GM11168 (cell line): Measurements from ENCODE around the gene LGSN.

Experiments used
- in situ Hi-C: fragments of 300-500 bp; cut with MboI; formaldehyde crosslinking; loops from one replicate; pipeline ENCODE4 v1.12.0; 2022; ENCODE audit warnings: low sequenced_read_pairs; ENCODE audit not compliant: unreplicated experiment

Gene LGSN

GRCh38 chr6:63313111-63313510 is 6.7 kb downstream of the LGSN start:
- in situ Hi-C loops: loop anchor here (10.0 kb wide), 1 partner anchor 472 kb away; no protein-coding TSS in a partner anchor

- in situ Hi-C loops: no loop called here
Measured at GRCh38 chr6:63307581-63308246, 12.1 kb downstream of the LGSN start.

- in situ Hi-C loops: no loop called here
Measured at GRCh38 chr6:63306420-63306819, 13.4 kb downstream of the LGSN start.

- in situ Hi-C loops: no loop called here
Measured at GRCh38 chr6:63305277-63305676, 14.5 kb downstream of the LGSN start.

- in situ Hi-C loops: no loop called here
Measured at GRCh38 chr6:63303476-63303875, 16.3 kb downstream of the LGSN start.

GRCh38 chr6:63299667-63300066 is 20.1 kb downstream of the LGSN start:
- in situ Hi-C loops: no loop called here

GRCh38 chr6:63295553-63296194 is 24.1 kb downstream of the LGSN start:
- in situ Hi-C loops: no loop called here

- in situ Hi-C loops: no loop called here
Measured at GRCh38 chr6:63290492-63291058, 29.2 kb downstream of the LGSN start.

- in situ Hi-C loops: no loop called here
Measured at GRCh38 chr6:63289269-63289872, 30.4 kb downstream of the LGSN start.

- in situ Hi-C loops: no loop called here
Measured at GRCh38 chr6:63280639-63281180, 39.1 kb downstream of the LGSN start.

- in situ Hi-C loops: no loop called here
Measured at GRCh38 chr6:63278916-63279315, 40.9 kb downstream of the LGSN start.

GRCh38 chr6:63275953-63276352 is 43.8 kb downstream of the LGSN start:
- in situ Hi-C loops: no loop called here

- in situ Hi-C loops: loop anchor here (25.0 kb wide), 1 partner anchor 188 kb away; no protein-coding TSS in a partner anchor
Measured at GRCh38 chr6:63274795-63275430, 44.9 kb downstream of the LGSN start.

- in situ Hi-C loops: loop anchor here (25.0 kb wide), 1 partner anchor 185 kb away; no protein-coding TSS in a partner anchor
Measured at GRCh38 chr6:63272397-63272796, 47.4 kb downstream of the LGSN start.

GRCh38 chr6:63269470-63269869 is 50.3 kb downstream of the LGSN start:
- in situ Hi-C loops: loop anchor here (25.0 kb wide), 1 partner anchor 182 kb away; no protein-coding TSS in a partner anchor

GRCh38 chr6:63268574-63268973 is 51.2 kb downstream of the LGSN start:
- in situ Hi-C loops: loop anchor here (25.0 kb wide), 1 partner anchor 181 kb away; no protein-coding TSS in a partner anchor

GRCh38 chr6:63267828-63268227 is 52.0 kb downstream of the LGSN start:
- in situ Hi-C loops: loop anchor here (25.0 kb wide), 1 partner anchor 181 kb away; no protein-coding TSS in a partner anchor

- in situ Hi-C loops: loop anchor here (25.0 kb wide), 1 partner anchor 180 kb away; no protein-coding TSS in a partner anchor
Measured at GRCh38 chr6:63267046-63267445, 52.7 kb downstream of the LGSN start.

GRCh38 chr6:63263444-63263843 is 56.3 kb downstream of the LGSN start:
- in situ Hi-C loops: loop anchor here (25.0 kb wide), 1 partner anchor 176 kb away; no protein-coding TSS in a partner anchor

- in situ Hi-C loops: loop anchor here (25.0 kb wide), 1 partner anchor 175 kb away; no protein-coding TSS in a partner anchor
Measured at GRCh38 chr6:63261820-63262219, 58.0 kb downstream of the LGSN start.
